Measurements from ENCODE around the gene ABCA1.

The ABCA1 gene

DNA sequence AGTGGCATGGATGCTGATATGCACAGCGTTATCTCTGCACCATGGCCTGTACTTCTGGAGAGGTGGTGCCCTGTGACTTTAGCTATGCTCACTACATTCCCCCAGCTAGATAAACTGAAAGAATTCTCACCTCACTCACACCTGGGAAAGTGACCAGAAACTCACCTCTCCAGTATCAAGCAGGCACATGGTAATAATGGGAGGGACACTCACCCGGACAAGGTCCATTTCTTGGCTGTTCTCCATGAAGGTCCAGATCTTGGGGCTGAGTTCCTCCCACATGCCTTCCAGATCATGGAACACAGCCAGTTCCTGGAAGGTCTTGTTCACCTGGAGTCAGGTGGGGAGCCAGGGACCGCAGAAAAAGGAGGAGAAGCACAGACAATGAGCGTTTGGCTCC lies 91.2 kb downstream of the ABCA1 start:
- no peak for DNase-seq

DNA sequence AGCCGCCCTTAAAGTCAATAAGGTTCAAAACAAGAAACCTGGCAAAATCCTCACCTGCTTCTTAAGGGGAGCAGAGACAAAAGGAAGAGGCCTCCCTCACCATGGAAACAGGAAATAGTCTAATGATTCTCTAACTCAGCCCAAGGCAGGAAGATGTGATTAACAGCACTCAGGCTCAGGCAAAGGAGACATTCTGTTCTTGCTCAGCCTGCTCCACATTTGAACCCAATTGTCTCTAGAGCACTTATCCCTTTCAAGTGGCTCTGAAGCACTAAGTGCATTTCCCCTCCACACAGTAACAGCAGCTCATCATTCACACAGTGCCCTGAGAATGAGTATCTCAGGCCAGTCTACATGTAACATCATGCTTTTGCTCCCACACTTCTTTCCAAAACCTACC lies 91.7 kb downstream of the ABCA1 start:
- no peak for DNase-seq

DNA sequence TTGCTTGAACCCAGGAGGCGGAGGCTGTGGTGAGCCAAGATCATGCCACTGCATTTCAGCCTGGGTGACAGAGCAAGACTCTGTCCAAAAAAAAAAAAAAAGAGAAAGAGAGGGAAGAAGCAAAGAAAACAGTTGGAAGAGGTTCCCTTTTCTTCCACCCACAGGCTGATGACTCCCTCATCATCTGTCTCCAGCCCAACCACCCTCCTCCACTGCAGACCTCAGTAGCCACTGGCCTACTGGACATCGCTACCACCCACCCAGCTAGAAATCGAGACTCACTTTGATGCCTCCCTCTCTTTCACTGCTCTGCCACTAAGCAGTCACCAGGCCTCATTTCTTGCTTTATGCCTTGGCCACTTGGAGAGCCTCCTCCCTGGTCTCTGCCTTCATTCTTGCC lies 92.8 kb downstream of the ABCA1 start:
- no peak for DNase-seq

DNA sequence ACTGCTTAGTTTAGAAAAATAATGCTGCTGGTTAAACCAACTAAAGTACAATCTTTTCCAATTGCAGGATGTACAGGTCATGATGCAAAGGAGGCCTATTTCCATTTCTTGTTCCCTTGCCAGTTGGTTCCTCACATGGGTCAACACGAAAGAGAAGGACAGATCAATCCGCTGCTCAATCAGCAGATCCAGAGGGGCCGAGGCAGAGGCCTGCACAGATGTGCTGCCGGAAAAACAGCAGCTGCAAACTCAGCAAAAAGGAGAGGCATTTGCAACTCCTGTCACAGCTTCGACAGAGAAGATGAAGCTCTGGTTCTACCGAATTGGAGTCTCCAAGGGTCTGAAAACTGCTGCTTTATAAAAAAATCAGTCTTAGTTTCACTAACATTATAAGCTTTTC lies 94.3 kb downstream of the ABCA1 start:
- no peak for DNase-seq

DNA sequence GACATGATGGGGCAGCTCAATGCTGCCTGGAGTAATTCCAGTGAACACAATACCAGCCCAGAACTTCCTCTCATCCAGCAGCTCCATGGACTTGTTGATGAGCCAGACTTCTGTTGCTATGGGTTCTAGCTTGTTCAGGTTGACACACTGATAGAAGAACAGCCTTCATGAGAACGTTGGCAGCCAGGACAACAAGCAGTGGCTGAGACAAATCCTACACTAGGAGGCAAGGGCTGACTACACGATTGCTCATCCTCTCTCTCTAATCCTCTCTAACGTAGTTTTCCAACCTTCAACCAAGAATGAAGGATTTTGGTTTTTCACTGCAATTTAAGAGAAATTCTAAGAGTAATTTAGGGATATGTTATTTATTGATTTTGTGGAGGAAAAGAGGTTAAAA lies 96.3 kb downstream of the ABCA1 start:
- peak; percentile 73 for DNase-seq

DNA sequence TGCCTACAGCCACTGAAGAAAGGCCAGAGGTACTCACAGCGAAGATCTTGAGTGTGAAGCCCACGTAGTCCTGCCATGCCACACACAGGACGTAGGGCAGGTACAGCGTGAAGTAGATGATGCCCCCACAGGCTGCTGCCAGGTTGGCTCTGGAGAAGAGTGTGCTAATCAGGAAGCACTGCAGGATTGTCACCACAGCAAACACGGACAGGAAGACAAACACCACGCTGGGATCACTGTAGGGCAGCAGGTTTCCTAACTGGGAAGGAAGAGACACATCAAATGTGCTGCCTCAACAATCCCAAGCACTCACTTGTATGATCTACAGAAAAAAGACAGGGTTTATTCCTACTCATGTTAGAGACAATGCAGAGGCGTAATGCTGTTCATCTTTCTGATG lies 101.0 kb downstream of the ABCA1 start:
- no peak for DNase-seq

DNA sequence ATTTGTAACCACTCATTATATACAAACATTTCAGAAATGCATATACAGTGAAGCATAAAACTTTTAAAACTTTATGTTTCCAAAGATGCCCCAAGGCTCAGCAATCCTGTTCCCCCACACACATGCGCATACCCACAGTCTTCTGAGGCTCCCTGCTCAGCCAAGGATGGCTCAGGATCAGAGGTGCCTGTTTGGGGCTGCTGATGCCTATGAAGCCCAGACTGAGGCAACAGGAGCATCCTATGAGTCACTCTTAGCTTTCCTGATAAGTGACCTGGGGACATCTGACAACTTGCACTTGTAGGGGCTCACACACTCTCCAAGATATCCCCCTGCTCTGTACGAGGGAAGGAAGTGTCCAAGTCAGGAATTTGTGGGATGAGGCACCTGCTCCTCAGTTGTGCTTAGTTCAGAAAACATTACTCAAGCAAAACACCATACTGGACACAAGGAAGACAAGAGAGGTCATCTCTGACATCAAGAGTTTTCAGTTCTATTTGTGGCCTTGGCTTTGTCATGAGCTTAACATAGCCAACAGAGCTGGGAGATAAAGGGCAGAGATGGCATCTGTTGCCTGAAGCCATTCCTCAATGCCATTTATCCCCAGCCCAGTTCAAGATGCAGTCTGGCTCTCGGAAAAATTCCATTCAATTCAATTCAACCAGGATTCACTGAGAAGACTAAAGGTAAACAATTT lies 101.7 kb downstream of the ABCA1 start:
- no peak for DNase-seq

DNA sequence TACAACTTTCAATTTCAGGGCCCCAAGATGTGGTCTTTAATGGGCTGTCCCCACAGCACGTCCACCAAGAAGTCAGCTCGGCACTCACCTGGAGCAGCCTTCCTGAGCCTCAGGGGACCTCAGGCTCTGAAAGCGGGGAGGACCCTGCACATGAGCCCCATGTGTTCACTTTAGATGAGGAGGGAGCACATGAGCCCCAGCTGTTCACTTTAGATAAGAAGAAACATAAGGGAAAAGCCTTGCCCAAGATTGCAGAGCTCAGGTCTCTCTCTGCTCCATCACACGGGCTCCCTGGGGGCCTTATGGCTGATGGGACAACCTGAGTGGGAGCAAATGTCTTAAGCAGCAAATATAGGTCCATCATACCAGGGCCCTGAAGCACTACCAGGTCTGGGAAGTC lies 107.6 kb downstream of the ABCA1 start:
- no peak for DNase-seq

DNA sequence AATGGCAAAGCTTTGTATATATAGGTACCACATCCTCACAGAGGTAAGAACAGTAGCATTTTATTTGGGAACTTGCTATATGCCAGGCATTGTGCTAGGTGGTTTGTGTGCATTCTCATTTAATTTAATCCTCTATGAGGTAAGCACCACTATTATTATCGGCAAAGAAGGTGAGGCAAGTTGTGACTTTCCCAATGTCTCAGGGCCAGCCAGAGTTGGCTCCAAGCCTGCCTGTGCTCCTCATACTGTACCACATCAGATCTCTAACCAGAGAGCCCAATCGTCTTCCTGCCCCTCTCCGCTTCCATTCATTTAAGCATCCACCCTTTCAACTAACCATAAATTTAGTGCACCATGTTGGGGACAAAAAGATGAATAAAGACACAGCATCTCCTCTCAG lies 108.9 kb downstream of the ABCA1 start:
- no peak for DNase-seq

DNA sequence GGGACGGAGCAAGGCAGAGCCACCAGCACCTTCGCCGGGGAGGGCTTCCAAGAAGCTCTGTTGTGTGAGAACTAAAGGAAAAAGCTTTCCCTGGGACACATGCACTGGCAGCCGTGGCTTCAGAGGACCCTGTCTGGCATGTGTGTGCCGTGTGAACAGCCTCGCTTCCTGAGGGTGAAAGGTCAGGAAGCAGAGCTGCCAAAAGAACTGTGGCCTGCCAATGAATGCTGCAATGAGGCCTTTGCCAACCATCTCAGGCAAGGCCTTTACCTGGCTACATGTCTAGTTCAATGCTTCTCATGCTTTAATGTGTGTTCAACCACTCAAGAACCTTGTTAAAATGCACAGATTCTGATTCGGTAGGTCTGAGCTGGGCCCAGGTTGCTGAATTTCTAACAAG lies 110.5 kb downstream of the ABCA1 start:
- DNase-seq = no peak

DNA sequence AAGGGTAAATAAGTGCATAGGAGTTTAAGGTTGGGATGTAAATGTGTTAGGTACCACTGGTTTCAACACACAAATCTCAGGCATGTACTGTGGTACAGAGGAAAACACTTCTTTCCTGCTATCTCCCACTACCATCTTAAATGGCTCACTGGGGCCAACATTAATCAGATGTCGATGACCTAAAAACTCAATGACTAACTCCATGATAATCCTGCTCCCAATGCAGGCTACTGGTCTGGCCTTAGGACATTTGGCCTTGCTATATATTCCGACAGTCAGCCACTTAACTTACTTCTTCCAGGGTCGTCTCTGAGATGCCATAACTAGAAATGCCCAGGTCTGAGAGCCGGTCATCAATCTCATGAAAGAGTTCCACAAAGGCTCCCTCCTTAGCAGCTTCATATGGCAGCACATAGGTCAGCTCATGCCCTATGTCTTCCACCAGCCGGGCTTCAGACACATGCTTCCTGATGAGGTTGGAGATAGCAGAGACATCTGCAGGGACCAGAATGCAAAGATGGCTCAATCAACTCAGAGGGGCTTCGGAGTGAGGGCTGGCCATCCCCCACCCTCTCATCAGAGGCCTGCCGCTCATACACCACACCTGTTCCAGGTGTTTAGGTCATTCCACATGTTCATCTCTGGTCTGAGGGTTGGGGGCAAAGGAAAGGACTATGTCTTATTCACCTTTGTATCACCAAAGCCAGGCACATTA lies 111.9 kb downstream of the ABCA1 start:
- DNase-seq = no peak

DNA sequence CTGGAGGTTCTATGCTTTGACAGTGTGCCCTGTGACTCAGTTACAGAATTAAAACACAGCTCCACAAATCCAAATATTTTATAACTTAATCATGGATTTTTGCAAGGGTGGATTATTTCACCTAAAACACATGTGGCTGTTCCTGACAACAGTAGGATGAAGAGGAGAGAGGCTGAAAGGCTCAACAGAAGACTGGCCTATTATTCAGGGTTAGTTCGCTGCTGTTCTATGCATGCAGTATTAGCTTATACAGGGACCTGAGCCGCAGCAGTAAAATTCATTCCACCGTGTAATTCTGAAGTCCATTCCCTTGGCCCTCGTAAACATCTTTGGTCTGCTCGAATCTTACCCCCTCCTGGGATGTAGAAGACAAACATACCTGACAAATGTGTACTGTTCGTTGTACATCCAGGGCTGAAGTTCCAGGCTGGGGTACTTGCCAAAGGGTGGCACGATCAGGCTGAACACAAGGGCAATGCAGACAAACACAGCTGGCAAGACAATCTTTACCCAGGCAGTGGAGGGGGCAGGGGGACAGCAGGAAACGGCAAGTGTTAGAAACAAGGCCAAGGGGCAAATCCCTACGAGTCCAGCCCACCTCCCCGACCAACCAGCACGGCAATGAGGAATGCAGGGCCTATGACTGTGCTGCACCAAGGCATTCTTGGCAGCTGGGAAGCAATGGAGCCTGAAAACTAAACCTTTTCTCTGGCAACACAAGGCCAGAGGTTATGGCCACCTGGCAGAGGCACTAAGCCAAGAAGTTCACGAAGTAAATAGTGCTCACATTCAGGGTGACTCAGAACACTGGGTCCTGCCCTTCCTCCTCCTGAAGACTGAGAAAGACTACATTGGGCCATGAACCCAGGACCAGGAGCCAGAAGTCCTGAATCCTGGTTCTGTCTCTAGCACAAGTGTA lies 117.3 kb downstream of the ABCA1 start:
- DNase-seq = peak; percentile 48

DNA sequence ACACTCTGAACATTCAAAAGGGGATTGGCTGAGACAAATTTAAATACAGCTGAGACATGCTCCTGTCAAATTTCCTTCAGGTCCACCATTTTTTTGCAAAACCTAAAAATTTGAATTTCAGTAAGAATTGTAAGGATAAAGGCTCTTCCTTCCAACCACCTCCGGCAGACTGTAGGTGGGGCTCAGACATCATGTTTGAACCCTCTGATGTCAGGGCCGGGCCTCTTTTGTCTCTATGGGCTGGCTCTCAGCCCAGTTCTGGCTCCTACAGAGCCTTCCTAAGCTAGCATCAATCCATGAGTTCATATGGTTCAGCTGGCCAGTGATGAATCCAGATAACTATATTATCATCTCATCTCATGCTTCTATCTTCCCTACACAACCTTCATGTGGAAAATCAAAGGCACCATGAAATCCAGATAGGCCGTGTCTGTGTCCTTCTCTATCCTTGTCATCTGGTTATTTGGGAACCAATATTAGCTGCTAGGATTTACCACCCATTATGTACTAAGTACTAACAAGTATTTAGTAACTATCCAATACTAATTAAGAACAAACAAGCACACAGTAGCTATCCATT lies 119.8 kb downstream of the ABCA1 start:
- peak; percentile 57 for DNase-seq

DNA sequence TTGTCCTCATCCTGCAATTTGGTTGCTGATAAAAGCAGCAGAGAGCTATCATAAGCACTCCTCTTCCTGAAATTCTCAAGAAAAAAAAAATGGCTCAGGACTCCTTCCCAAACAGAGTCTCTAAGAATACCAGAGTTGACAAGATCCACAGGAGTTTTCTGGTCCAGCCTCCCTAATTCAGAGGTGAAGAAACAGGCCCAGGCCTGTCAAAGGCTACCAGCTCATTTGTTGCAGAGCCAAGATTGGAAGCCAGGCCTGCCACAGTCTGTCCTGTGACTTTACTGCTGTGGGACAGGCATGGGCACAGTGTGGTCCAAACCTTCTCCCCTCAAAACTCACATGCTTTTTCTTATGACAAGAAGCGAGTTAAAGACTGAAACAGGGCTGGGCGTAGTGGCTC lies 122.5 kb downstream of the ABCA1 start:
- no peak for DNase-seq

DNA sequence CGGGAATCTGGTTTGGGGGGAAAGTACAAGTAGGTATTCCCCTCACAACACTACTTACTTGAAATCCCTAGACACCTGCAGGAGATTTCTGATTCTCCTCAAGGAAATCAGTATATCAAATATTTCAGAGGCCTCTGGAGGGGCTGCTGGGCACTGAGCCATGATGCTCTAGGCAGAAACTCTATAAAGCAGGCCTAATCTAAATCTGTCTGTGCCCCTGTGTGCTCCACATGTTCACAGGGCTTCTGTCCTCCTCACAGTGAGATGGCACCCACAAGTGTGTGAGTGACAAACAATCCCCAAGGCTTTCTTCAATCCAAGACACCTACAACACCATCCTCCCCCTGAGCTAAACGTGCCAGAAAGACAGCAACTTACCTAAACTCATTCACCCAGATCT lies 125.0 kb downstream of the ABCA1 start:
- DNase-seq = no peak

DNA sequence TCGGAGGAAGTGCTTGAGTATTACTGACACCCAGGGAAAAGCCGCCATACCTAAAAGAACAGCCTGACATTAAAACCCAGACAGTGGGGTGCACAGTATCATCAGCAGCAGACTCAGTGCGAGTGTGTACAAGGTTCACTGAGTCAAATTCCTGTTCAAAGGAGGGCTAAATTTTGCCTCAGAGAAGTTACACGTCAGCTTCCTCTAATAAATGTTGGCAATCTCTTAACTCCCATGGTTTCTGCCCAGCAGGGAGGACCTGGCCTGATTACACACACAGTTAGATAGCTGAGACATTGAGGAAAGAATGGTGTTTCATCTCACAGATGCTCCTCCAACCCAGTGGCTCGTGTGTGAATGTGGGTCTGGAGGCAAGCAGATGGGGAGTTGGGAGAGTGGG lies 125.8 kb downstream of the ABCA1 start:
- no peak for DNase-seq

DNA sequence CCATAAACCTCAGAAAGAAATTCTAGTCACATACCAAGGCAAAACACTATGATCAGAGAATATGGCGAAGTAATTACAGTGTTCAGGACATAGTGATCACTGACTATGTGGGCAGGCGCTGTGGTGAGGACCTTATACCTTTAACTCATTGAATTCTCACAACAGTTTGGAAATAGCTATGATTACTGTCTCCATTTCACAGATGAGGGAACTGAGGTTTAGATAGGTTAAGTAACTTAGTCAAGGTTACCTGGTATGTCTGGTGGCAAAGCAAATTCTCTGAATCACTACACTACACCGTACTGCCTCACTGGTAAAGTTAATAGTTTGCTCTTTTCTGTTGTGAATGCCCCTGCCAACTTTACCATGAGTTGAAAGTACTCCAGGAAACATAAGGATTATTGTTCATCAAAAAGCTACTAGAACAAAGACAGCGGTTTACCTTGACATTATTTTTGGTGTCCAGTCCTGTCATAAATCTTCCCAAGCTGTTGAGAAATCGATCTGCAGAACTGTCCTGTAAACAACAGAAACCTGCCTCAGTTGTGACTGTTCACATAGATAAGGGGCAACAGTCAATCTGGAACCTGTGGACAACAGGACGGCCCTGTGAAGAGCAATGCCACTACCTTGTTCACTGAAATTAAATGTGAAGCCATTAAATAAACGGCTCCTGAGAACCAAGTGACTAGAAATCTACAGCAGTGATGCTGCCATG lies 127.7 kb downstream of the ABCA1 start:
- DNase-seq = no peak

DNA sequence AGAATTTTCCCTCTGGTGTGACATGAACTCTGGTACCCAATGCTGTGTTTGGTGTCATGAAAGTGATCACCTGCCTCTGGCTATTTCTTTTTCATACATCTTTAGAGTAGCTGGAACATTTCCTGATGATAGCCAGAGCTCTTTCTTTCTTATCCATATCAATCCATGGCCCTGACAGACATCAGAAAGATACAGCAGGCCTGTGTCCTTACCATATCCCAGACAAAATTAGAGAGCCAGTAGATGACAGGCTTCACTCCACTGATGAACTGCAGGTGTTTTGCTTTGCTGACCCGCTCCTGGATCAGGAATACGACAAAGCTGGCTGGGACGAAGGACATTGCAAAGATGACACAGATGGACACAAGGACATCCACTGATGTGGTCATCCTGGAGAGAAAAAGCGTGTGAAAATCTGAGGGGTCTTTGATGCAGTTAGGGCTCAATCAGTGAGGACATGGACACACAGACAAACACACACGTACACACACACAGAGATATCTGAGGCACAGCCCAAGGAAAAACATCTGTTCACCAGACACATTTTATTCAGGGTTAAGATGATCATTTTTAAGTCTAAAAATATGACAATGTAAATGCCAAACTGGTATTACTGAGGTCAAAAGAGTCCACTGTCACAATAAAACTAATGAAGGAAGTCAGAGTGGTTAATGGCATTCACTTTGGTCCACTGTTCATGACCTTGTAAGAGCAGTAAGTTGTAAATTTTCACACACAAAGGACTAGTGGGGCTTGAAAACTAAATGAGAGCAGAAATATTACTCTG lies 129.6 kb downstream of the ABCA1 start:
- DNase-seq = no peak

DNA sequence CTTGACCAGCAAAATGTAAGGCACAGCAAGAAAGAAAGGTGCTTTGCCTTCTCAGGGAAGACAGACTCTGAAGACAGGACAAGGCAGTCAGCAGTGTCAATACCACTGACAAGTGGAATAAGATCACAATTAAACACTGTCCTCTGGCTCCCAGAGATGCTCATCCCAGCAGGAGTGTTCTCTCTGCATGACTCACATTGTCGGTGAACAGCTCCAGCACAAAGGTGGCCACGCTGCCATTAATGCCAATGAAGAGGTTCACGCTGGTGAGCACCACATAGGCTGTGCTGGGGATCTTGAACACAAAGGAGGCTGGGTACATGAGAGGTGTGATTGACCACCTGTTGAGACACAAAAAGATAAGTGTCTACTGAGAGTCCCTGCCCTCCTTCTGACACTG lies 132.1 kb downstream of the ABCA1 start:
- DNase-seq = no peak

DNA sequence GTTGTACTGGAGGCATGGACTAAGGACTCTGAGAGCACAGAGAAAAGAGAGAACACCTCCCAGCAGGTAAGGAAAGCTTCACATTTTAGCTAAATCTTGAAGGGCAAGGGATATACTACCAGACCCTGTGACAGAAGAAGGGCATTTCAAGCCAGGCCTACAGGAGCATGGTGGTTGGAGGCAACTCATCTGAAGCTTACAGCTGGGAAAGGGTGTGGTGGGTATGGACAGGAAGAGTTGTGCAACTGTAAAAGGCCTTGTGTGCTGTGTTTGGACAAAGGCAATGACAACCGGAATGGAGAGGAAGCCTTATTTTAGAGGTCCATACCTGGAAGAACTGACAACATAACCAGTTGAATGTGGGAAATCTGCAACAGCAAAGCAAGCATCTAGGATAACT lies 132.9 kb downstream of the ABCA1 start:
- peak; percentile 23 for DNase-seq

DNA sequence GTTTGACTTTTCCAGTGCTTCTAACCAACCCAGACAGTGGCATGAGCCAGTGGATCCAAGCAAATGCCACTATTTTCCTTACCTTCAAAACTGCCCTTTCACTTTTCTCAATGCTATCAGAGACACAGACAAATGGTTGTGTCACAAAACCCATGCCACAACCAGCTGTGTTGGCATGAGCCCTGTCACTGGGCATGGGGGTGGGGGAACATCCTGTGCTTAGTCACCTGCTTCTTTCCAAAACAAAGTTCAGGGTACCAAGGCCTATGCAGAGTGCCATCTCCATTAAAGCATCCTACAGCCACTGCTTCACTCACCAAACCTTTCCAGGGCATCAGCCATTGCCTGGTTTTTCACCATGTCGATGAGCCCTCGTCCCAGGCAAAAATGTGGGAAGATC lies 133.9 kb downstream of the ABCA1 start:
- no peak for DNase-seq

DNA sequence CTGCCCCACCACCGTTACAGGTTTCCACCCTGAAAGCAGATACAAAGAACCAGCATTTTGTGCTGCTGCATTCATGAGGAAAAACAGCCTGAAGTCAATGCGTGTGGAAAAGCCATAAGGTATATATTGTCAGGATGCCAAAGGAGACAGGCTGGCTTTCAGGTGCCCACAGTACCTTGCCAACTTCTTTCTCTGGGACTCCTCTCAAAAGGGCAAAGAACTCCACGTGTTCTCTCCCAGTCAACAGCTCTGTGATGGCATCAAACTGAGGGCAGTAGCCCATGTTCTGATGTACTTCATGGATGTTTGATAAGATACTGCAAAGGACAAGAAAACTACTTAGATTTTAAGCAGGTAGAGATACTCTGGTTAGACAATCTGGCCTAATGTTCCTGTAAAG lies 139.7 kb downstream of the ABCA1 start:
- no peak for DNase-seq
